COLO668 (cell line): ENCODE results near the gene HMGXB3.

Source experiments
- DNase-seq: peaks from one replicate; lab custom pipeline; 2025; ENCODE audit not compliant: unreplicated experiment; lab: John Stamatoyannopoulos, UW

The HMGXB3 gene

DNA sequence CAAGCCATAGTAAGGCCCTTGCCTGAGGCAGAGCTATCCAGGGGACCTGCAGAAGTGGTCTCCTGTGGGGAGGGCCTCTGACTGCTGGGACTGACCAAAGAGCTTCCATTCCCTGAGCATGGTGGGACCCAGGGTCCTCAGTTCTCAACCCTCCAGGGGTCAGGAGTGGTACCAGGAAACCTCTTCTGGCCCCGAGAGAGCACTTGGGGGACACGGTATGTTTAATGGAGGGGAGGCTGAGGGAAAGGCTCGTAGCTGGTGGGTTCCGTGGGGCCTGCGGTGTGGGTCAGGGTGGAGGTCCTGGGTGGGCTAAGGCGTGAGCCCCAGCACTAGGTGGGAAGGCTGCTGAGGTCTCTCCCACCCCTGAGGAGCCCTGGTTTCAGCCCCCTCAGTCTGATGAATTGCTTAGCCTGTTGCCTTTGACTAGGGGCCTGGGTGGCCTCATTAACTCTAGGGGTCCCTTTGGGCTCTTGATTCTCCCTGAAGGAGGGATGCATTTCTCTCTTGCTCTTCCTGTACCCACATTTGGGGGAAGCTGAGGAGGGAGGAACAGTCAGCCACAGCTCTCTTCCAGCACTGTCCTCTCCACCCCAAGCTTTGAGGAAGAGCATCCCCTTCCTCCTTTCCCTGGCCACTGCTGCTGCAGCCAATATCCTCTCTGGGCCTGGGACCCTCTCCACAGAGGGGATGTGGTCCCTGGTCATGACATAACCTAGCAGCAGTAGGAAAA, 51.9 kb downstream of the HMGXB3 start:
- no peak for DNase-seq

- no peak for DNase-seq
These were observed 52.6 kb downstream of the HMGXB3 start for GRCh38 chr5:150052956-150053712.

DNA sequence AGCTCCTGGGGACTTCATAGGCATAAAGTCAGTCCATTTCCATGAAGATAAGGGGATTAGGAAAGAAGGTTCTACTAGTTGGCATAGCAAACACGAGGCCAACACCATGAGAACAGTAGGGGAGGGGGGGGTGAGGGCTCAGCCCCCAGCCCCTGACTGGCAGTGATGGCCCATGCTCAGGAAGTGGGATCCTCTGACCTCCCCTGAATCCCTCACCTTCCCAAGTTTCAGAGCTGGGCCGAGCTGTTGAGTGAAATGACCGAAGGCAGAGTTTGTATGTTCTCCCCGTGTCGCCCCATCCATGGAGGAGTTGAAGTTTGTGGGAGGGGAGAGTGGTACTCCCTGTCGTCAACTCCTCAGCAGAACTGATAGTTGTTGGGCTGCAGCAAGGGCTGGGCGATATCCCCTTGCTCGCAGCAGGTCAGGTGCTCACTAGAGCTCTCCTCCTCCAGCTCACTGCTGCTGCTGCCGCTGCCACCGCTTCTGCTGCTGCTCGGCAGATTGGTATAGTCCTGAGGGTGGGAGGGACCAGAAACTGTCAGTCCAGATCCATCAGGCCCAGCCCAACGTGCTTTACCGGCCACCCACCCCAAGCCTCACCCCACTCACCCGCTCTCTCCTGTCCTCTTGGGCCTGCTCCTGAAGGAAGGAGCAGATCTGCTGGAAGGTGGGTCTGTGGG, 53.3 kb downstream of the HMGXB3 start:
- no peak for DNase-seq

DNA sequence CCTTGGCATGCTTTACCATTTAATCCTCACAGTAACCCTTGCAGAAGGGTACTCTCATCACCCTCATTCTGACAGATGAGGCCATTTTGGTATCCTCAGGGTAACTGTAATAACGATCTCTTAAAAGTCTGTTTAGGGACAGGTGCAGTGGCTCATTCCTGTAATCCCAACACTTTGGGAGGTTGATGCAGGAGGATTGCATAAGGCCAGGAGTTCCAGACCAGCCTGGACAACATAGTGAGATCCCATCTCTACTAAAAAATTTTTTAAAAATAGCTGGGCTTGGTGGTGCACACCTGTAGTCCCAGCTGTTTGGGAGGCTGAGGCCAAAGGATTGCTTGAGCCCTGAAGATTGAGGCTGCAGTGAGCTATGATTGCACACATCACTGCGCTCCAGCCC, 54.0 kb downstream of the HMGXB3 start:
- no peak for DNase-seq

- DNase-seq = no peak
These were observed 55.0 kb downstream of the HMGXB3 start for GRCh38 chr5:150055326-150056074.

DNA sequence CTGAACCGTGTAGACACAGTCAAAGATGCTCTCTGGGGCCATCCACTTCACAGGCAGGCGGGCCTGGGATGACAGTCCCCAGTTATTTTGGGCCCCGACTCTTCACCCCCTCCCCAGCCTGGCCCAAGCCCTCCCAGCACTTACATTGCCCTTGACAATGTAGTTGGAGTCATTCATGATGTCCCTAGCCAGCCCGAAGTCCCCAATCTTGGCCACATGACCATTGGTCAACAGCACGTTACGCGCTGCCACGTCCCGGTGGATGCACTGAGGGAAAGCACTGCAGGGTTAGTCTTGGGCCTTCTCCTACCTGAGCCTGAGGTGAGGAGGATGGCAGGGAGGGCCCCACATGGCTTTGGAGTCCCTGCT, 55.5 kb downstream of the HMGXB3 start:
- no peak for DNase-seq

DNA sequence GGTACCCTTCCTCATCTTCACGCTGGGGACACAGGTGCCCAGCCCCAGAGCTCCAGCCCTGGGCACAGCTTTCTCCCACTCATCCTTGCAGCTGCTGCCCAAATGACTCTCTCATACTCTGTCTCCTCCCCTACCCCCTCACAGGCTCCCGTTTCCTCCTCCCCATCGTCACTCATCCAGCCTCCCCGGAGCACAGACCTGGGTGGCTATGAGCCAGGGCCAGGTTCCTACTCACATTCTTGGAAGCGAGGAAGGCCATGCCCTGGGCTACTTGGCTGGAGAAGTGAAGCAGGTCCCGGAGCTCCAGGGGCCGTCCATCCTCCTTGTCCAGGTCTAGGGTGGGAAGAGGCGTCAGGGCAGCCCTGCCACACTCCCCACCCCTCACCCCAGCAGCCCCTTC, 56.5 kb downstream of the HMGXB3 start:
- DNase-seq = no peak

GRCh38 chr5:150057511-150057910, 57.0 kb downstream of the HMGXB3 start:
- no peak for DNase-seq

DNA sequence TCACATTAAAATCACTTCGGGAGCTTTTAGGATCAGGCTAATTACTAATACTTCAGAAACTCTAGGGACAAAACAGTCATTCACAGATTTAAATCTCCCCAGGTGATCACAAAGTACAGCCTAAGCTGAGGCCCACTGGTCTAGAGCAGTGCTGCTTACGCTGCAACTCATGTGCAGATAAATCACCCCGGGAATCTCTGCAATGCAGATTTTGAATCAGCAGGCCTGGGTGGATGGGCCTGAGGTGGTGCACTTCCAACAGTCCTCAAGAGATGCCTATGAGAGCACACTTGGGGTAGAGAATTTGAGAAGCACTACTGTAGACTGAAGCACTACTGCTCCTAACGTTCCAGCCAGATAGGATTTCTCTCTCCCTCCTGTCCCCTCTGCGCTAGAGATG, 57.5 kb downstream of the HMGXB3 start:
- DNase-seq = no peak

DNA sequence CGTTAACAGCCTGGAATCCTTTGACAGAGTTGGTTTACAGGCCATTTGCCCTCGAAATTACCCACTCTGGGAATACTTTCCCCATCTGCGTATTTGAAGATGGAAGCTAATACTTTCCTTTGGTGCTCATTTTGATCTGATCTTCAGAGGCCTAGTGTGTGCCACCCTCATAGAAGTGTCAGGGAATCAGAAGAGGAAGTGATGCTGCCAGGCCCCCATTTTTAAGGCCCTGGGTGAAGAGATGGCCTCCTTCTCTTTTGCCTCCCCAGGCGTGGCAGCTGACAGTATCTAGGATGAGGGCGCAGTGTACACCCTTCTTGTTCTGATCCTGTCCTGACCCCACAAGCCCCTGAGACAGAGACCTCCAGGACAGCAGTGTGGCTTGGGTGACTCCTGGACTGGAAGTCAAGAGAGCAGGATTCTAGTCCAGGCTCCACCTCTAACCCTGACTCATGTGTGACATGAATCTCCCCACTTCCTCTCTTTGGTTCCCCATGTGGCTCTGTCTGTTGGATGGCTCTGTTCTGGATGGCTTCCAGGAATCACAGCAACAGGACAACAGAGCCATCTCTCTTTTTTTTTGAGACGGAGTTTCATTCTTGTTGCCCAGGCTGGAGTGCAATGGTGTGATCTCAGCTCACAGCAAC, 58.1 kb downstream of the HMGXB3 start:
- no peak for DNase-seq

GRCh38 chr5:150059623-150060022, 59.1 kb downstream of the HMGXB3 start:
- DNase-seq = no peak

GRCh38 chr5:150060471-150060870, 59.9 kb downstream of the HMGXB3 start:
- DNase-seq = no peak

DNA sequence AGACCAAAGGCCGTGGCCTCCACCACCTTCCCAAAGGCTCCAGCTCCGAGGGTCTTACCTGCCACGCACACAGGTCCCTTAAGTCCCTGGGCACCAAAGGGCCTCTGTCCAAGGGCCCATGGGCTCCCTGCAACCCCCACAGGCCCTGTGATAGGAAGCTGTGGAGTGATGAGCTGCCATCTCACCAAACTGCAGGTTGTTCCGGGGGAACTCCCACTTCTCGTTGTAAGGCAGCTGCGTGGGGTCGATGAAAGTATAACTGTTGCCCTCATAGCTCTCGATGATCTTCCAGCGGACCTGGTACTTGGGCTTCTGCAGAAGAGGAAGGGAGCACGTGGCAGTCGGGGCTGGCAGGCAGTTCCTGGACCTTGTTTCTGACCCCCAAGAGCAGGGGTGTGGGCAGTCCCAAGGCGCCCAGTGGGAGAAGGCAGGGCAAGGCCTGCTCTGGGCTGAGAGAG, 61.0 kb downstream of the HMGXB3 start:
- DNase-seq = no peak

GRCh38 chr5:150062216-150062922, 61.8 kb downstream of the HMGXB3 start:
- DNase-seq = no peak

GRCh38 chr5:150063638-150064037, 63.1 kb downstream of the HMGXB3 start:
- no peak for DNase-seq

DNA sequence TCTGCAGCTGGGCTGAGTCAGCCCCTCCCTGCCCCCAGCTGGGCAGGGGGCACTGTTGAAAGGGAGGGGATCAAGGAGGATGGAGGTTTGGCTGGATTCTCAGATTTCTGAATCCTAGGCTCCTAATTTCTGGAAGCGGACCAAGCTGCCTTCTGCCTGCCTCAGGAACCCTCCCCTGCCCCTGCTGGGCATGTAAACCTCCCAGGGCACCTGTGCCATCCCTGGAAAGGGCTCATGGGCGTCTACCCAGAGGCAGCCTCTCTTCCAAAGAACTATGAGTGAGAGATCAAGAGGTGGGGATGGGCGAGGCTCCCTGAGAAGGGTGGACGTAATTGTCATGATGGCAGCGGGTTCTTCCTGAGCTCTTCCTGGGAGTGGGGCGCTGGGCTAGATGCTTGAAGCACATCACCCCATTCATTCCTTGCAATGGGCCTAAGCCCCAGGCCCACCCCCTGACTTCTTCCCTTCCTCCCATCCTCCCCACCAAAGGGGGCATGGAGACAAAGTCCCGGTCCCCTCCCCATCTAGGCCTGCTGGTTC, 64.2 kb downstream of the HMGXB3 start:
- DNase-seq = no peak

- no peak for DNase-seq
These were observed 64.8 kb downstream of the HMGXB3 start for GRCh38 chr5:150065346-150065745.

DNA sequence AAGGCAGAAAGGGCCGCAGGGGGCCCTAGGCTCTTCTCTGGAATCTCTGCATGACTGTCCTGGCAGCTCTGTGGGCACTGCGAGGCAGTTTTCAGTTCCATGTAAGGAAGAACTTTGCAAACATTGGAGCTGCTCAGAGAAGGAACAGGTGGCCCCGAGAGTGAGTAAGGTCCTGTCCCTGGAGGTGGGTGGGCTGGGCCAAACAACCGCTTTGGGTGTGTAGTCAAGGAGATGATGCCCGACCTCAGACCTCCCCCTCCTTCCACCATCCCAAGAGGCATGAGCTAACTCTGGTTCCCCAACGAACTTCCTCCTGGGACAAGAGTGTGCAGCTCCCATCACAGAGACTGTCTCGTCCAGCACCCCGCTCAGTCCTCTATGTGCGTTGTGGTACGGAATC, 65.3 kb downstream of the HMGXB3 start:
- no peak for DNase-seq

- no peak for DNase-seq
These were observed 65.9 kb downstream of the HMGXB3 start for GRCh38 chr5:150066436-150066835.

DNA sequence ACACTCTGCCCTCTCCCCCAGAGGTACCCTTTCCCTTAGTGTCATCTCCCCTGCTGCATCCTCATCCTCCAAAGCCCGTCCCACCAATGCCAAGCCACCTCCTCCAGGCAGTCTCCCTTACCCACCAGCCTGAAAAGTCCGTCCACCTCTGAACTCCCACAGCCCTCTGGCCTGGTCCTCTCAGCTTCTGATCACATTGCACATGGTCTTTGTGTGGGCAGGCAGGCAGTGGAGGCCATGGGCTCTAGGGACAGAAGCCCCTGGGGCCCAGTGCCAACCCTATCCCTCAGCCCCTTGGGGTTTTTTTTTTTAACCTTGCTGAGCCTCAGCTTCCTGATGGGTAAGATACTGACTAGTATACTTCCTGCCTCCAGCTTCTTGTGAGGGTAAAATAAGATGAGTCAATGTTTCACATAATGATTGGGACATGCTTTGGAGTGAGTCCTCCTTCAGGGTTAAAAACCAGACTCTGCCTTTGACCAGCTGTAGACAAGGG, 66.4 kb downstream of the HMGXB3 start:
- DNase-seq = no peak
